ENCODE measurements around the gene TRAF3IP1.
A peak's percentile ranks its signal among the peaks of the same experiment; 100 is the strongest.
"Not testable (repeated sequence)": the region's sequence is repeated elsewhere in the genome, so short reads cannot be mapped to it uniquely, and the experiment has no call there.

TRAF3IP1 gene

DNA sequence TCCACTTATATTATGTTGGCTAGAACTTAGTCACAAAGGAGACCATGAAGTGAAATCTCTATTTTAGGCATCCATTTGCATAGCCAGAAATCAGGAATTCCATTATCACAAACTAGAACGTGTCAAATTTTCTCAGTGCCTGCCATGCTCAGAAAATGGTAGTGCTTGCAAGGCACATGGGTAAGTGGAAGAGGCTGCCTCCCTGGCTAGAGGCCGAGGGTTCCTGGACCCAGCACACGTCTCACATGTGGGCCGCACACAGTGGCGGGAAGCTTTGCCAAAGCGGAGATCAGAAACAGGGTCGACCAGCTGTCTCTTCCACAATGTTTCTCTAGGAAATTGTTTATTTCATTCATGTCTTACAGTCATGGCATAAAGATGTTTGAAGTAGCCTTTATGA is 42.3 kb downstream of the TRAF3IP1 start:
- no peaks in the 10 kb centered on the region for H3K36me3 ChIP-seq (replicated peaks; ENCODE audit: low read depth, low read length)
- no peak overlapping the region for H2AFZ ChIP-seq (ENCODE audit: low read depth, low read length)
- TF ChIP-seq, protein P1, sequence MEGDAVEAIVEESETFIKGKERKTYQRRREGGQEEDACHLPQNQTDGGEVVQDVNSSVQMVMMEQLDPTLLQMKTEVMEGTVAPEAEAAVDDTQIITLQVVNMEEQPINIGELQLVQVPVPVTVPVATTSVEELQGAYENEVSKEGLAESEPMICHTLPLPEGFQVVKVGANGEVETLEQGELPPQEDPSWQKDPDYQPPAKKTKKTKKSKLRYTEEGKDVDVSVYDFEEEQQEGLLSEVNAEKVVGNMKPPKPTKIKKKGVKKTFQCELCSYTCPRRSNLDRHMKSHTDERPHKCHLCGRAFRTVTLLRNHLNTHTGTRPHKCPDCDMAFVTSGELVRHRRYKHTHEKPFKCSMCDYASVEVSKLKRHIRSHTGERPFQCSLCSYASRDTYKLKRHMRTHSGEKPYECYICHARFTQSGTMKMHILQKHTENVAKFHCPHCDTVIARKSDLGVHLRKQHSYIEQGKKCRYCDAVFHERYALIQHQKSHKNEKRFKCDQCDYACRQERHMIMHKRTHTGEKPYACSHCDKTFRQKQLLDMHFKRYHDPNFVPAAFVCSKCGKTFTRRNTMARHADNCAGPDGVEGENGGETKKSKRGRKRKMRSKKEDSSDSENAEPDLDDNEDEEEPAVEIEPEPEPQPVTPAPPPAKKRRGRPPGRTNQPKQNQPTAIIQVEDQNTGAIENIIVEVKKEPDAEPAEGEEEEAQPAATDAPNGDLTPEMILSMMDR (IDR thresholded peaks at IDR 0.05; ENCODE audit: low read depth, low read length): no peak
- TF ChIP-seq EZH2phosphoT487 (IDR thresholded peaks at IDR 0.05; ENCODE audit: low read depth): no peak

DNA sequence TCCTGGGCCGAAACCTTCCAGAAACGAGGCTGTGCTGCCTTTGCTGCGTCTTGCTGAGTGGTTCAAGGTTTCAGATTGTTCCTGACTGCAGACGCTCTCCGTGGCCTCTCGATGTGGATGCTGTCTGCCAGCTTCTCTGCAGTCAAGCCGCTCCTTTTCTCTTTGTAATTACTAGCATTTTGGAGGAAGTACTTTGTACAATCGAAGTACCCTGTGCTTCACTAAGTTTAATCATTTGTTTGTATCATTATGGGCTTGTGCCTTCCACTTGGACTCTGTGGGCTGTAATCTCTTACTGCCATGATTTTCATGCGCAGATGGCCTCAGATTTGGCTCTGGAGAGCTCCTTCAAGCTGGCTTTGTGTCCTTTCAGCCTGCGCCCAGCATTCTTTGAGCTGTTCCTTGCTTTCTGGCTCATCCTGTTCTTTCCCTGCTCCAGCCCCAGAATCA is 49.3 kb downstream of the TRAF3IP1 start:
- Histone ChIP-seq H3K36me3 (replicated peaks; ENCODE audit: low read depth, low read length) (no peaks in the 10 kb centered on the region), H3K79me2 (ENCODE audit: low read length) (no peaks in the 10 kb centered on the region), H3K9ac (ENCODE audit: low read length) (no peak overlapping the region), H3K4me2 (ENCODE audit: low read length) (no peak overlapping the region), H3K9me3 (ENCODE audit: insufficient read depth, low read length) (no peaks in the 10 kb centered on the region), H4K20me1 (ENCODE audit: insufficient read depth, low read length) (no peaks in the 10 kb centered on the region), H3K4me1 (ENCODE audit: low read length) (no peaks in the 10 kb centered on the region), H2AFZ (ENCODE audit: low read depth, low read length) (no peak overlapping the region), H3K27ac (ENCODE audit: low read length) (no peak overlapping the region), H3K27me3 (ENCODE audit: low read depth, low read length) (no peaks in the 10 kb centered on the region), H3K4me3 (ENCODE audit: low read length) (no peak overlapping the region)
- TF ChIP-seq EZH2phosphoT487 (IDR thresholded peaks at IDR 0.05; ENCODE audit: low read depth): no peak
- TF ChIP-seq, protein P1 (IDR thresholded peaks at IDR 0.05; ENCODE audit: low read depth, low read length): no peak

More for the DNA sequence above, 42.3 kb downstream of the TRAF3IP1 start:
- Histone ChIP-seq H3K9ac (ENCODE audit: low read length) (no peak overlapping the region), H3K9me3 (ENCODE audit: insufficient read depth, low read length) (no peaks in the 10 kb centered on the region), H3K4me1 (ENCODE audit: low read length) (no peaks in the 10 kb centered on the region; the same call in 1 of the 2 replicates), H4K20me1 (ENCODE audit: insufficient read depth, low read length) (no peaks in the 10 kb centered on the region), H3K27me3 (ENCODE audit: low read depth, low read length) (no peaks in the 10 kb centered on the region), H3K4me2 (ENCODE audit: low read length) (no peak overlapping the region), H3K79me2 (ENCODE audit: low read length) (no peaks in the 10 kb centered on the region), H3K4me3 (ENCODE audit: low read length) (no peak overlapping the region), H3K27ac (ENCODE audit: low read length) (no peak overlapping the region)

DNA sequence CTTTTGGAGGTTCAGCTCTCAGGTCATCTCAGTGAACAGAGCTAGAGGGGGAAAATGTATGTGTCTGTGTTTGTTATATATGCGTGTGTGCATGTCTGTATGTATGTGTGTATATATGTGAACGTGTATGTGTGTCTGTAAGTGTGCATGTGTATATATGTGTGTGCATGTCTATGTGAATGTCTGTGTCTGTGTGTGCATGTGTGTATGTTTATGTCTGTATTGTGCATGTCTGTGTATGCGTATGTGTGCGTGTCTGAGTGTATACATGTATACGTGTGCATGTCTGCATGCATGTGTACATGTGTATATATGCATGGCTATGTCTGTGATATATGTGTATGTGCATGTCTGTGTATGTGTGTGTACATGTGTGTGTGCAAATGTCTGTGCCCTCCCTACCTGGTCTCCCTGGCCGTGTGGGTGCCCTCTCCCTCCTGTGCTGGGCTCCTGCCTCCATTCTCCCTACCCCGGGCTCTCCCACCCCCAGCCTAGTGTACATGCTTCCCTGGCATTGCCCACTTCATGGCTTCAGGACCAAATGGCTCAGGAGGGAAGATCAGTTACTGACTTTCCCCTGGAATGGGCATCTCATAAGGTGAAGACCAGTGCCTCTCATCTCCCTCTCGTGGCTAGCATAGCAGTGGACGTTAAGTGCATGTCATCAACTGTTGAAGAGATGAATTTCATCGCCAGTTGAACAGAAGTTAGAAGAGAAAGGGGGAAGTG is 49.9 kb downstream of the TRAF3IP1 start:
- Histone ChIP-seq H2AFZ (ENCODE audit: low read depth, low read length) (no peak overlapping the region), H3K9me3 (ENCODE audit: insufficient read depth, low read length) (no peaks in the 10 kb centered on the region), H4K20me1 (ENCODE audit: insufficient read depth, low read length) (no peaks in the 10 kb centered on the region), H3K4me1 (ENCODE audit: low read length) (no peaks in the 10 kb centered on the region), H3K36me3 (replicated peaks; ENCODE audit: low read depth, low read length) (no peaks in the 10 kb centered on the region), H3K79me2 (ENCODE audit: low read length) (no peaks in the 10 kb centered on the region), H3K27me3 (ENCODE audit: low read depth, low read length) (no peaks in the 10 kb centered on the region), H3K9ac (ENCODE audit: low read length) (no peak overlapping the region), H3K4me2 (ENCODE audit: low read length) (no peak overlapping the region), H3K4me3 (ENCODE audit: low read length) (no peak overlapping the region), H3K27ac (ENCODE audit: low read length) (no peak overlapping the region)
- TF ChIP-seq EZH2phosphoT487 (IDR thresholded peaks at IDR 0.05; ENCODE audit: low read depth): no peak
- TF ChIP-seq, protein P1 (IDR thresholded peaks at IDR 0.05; ENCODE audit: low read depth, low read length): no peak

DNA sequence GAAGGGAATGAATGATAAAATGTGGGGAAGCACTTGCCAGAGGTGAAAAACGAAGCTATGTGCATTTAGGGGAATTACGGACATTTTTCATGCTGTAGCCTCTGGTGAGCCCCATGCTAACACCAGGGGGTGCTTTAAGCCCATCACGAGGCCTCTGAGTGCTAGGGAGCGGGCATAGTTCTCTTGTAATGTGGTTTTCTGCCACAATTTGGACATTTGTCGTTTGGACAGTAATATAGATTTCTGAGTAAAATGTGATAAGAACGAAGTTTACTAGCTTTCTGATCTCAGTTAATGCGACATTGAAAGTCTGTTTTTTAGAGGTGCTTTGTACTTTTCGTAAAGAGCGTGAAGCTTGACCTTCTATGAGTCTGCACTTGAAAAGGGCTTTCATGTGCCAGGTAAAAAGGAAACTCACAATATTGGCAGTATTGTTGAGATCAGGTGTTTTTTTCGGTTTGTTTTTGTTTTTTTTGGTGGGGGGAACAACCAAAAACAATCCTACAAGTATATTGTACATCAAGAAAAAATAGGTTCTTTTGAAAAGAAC is 50.6 kb downstream of the TRAF3IP1 start:
- Histone ChIP-seq H3K36me3 (replicated peaks; ENCODE audit: low read depth, low read length) (no peaks in the 10 kb centered on the region), H3K4me2 (ENCODE audit: low read length) (no peak overlapping the region)
- TF ChIP-seq, protein P1 (IDR thresholded peaks at IDR 0.05; ENCODE audit: low read depth, low read length): peak; percentile 49
- TF ChIP-seq EZH2phosphoT487 (IDR thresholded peaks at IDR 0.05; ENCODE audit: low read depth): no peak

DNA sequence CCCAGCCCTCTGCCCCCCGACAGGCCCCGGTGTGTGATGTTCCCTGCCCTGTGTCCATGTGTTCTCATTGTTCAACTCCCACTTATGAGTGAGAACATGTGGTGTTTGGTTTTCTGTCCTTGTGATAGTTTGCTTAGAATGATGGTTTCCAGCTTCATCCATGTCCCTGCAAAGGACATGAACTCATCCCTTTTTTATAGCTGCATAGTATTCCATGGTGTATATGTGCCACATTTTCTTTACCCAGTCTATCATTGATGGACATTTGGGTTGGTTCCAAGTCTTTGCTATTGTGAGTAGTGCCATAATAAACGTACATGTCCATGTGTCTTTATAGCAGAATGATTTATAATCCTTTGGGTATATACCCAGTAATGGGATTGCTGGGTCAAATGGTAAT is 52.0 kb downstream of the TRAF3IP1 start:
- H3K4me2 ChIP-seq (ENCODE audit: low read length); H4K20me1 ChIP-seq (ENCODE audit: insufficient read depth, low read length); H3K79me2 ChIP-seq (ENCODE audit: low read length); H3K36me3 ChIP-seq (replicated peaks; ENCODE audit: low read depth, low read length); H3K27me3 ChIP-seq (ENCODE audit: low read depth, low read length); H2AFZ ChIP-seq (ENCODE audit: low read depth, low read length); H3K27ac ChIP-seq (ENCODE audit: low read length); H3K4me1 ChIP-seq (ENCODE audit: low read length); H3K9ac ChIP-seq (ENCODE audit: low read length); H3K9me3 ChIP-seq (ENCODE audit: insufficient read depth, low read length); H3K4me3 ChIP-seq (ENCODE audit: low read length): not testable (repeated sequence)

More for the DNA sequence above, 50.6 kb downstream of the TRAF3IP1 start:
- Histone ChIP-seq H3K9ac (ENCODE audit: low read length) (no peak overlapping the region), H3K4me3 (ENCODE audit: low read length) (no peak overlapping the region), H2AFZ (ENCODE audit: low read depth, low read length) (no peak overlapping the region), H3K27me3 (ENCODE audit: low read depth, low read length) (no peaks in the 10 kb centered on the region), H3K9me3 (ENCODE audit: insufficient read depth, low read length) (no peaks in the 10 kb centered on the region), H4K20me1 (ENCODE audit: insufficient read depth, low read length) (no peaks in the 10 kb centered on the region), H3K4me1 (ENCODE audit: low read length) (no peaks in the 10 kb centered on the region), H3K79me2 (ENCODE audit: low read length) (no peaks in the 10 kb centered on the region), H3K27ac (ENCODE audit: low read length) (no peak overlapping the region)

Data from OCI-LY3 (cell line).